22Rv1 (cell line): ENCODE measurements around the gene NGFR.

ENCODE experiments used
- CTCF ChIP-seq: fragments of 450-650 bp; IDR thresholded peaks from 2 replicates; pipeline ENCODE4 v1.5.1; 2017; ENCODE audit warnings: mild to moderate bottlenecking
- ZFX ChIP-seq: fragments of 450-650 bp; IDR thresholded peaks from 2 replicates; pipeline ENCODE4 v1.6.1; 2017; ENCODE audit warnings: antibody characterized with exemption, borderline replicate concordance

- TF ChIP-seq CTCF (no peak), ZFX (no peak)
Measured at GRCh38 chr17:49555495-49556222, 60.6 kb downstream of the NGFR start.
